CD4-positive, CD25-positive, alpha-beta regulatory T cell (primary cell): ENCODE data around the gene SLC27A6. TPM values are rescaled to one million over a fixed set of nuclear protein-coding genes. Genes with fewer than 3 reads are reported as not detected.
A peak's percentile ranks its signal among the peaks of the same experiment; 100 is the strongest.
"Not testable (repeated sequence)": the region's sequence is repeated elsewhere in the genome, so short reads cannot be mapped to it uniquely, and the experiment has no call there.

Source experiments
- ATAC-seq, 2 donors: fragments of 150-1000 bp; cut with Tn5 transposase; one replicate each; pipeline ENCODE4 v1.10.0; 2021; ENCODE audit warnings: low read depth in 2 of 2, moderate number of reproducible peaks in 2 of 2, moderate library complexity in 1 of 2
- DNase-seq, 3 donors: peaks; one replicate each; pipeline versions ENCODE4 v3.0.0 to v3.0.0-alpha.2; 2012 to 2022; ENCODE audit warnings: mixed read lengths in 1 of 3
- H3K27ac ChIP-seq: one replicate; pipeline ENCODE4 v1.7.0; 2013; ENCODE audit warnings: mild to moderate bottlenecking, low read length; ENCODE audit not compliant: insufficient read depth, poor library complexity, severe bottlenecking
- H3K27me3 ChIP-seq: one replicate; pipeline ENCODE4 v1.7.0; 2013; ENCODE audit warnings: low read length; ENCODE audit not compliant: control insufficient read depth, insufficient read depth
- H3K36me3 ChIP-seq: one replicate; pipeline ENCODE4 v1.7.0; 2013; ENCODE audit warnings: mild to moderate bottlenecking, low read length, moderate library complexity; ENCODE audit not compliant: control insufficient read depth, insufficient read depth
- H3K4me1 ChIP-seq: 2 replicates; pipeline ENCODE4 v1.7.0; 2013; ENCODE audit warnings: mild to moderate bottlenecking, low read length; ENCODE audit not compliant: insufficient read depth, control insufficient read depth, poor library complexity, severe bottlenecking
- H3K4me3 ChIP-seq: one replicate; pipeline ENCODE4 v1.7.0; 2013; ENCODE audit warnings: low read depth, mild to moderate bottlenecking, low read length, moderate library complexity
- H3K9me3 ChIP-seq, 2 experiments: 1 replicate in 1 of 2; 2 replicates in 1 of 2; pipeline ENCODE4 v1.7.0; 2013; ENCODE audit warnings: low read length in 2 of 2, mild to moderate bottlenecking in 1 of 2, moderate library complexity in 1 of 2; ENCODE audit not compliant: control insufficient read depth in 2 of 2
- H3K27ac Mint-ChIP-seq, 3 donors: one replicate each; pipeline ENCODE4 v1.8.0; 2020 to 2022; ENCODE audit warnings: mild to moderate bottlenecking in 3 of 3, mixed read lengths in 3 of 3, moderate library complexity in 2 of 3
- H3K27me3 Mint-ChIP-seq: one replicate; pipeline ENCODE4 v1.8.0; 2022; ENCODE audit warnings: mild to moderate bottlenecking, mixed read lengths
- H3K36me3 Mint-ChIP-seq: one replicate; pipeline ENCODE4 v1.8.0; 2020; ENCODE audit warnings: mixed read lengths
- H3K4me1 Mint-ChIP-seq, 4 donors: one replicate each; pipeline ENCODE4 v1.8.0; 2020 to 2022; ENCODE audit warnings: mixed read lengths in 4 of 4, mild to moderate bottlenecking in 1 of 4
- H3K4me3 Mint-ChIP-seq, 4 donors: one replicate each; pipeline ENCODE4 v1.8.0; 2020 to 2022; ENCODE audit warnings: mild to moderate bottlenecking in 4 of 4, mixed read lengths in 4 of 4, moderate library complexity in 3 of 4
- H3K9me3 Mint-ChIP-seq, 7 donors: one replicate each; pipeline ENCODE4 v1.8.0; 2020 to 2022; ENCODE audit warnings: mixed read lengths in 7 of 7, mild to moderate bottlenecking in 3 of 7, moderate library complexity in 2 of 7
- polyA plus RNA-seq, 4 donors: library from polyadenylated mRNA; unstranded; fragments of 300-500 nt; fragmentation: Illumina TruSeq; gene quantifications; one replicate each; pipeline ENCODE4 v1.2.3, GENCODE V29; 2021
- total RNA-seq: library from RNA; stranded (reverse); gene quantifications from one replicate; pipeline ENCODE4 v1.2.3, GENCODE V29; 2022

SLC27A6 gene
- total and polyA plus RNA-seq, 5 donors from 2014 or later = not detected

- H3K27ac ChIP-seq = no peak overlapping the region
- Mint-ChIP-seq H3K4me1 (no peaks in the 10 kb centered on the region), H3K36me3 (no peaks in the 10 kb centered on the region), H3K27me3 (no peaks in the 10 kb centered on the region), H3K9me3 (no peaks in the 10 kb centered on the region), H3K4me3 (peak overlapping the region in 1 of 4 donors; percentile 32), H3K27ac (no peak overlapping the region)
- H3K27me3 ChIP-seq = no peaks in the 10 kb centered on the region
- H3K4me3 ChIP-seq = no peak overlapping the region
- no peaks in the 10 kb centered on the region for H3K36me3 ChIP-seq
- H3K9me3 ChIP-seq = no peaks in the 10 kb centered on the region
- no peaks in the 10 kb centered on the region for H3K4me1 ChIP-seq
- DNase-seq (no peak), ATAC-seq (no peak)
Observed at GRCh38 chr5:129031886-129032683, 66.8 kb downstream of the SLC27A6 start.

DNA sequence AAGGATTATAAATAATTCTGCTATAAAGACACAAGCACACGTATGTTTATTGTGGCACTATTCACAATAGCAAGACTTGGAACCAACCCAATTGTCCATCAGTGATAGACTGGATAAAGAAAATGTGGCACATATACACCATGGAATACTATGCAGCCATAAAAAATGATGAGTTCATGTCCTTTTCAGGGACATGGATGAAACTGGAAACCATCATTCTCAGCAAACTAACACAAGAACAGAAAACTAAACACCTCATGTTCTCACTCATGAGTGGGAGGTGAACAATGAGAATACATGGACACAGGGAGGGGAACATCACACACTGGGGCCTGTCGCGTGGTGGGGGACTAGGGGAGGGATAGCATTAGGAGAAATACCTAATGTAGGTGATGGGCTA lies 71.0 kb downstream of the SLC27A6 start:
- DNase-seq, H3K27ac ChIP-seq, H3K27me3 Mint-ChIP-seq, H3K27me3 ChIP-seq, H3K4me1 ChIP-seq, H3K36me3 ChIP-seq, H3K9me3 ChIP-seq, H3K36me3 Mint-ChIP-seq, H3K4me3 ChIP-seq, ATAC-seq, H3K4me1 Mint-ChIP-seq, H3K4me3 Mint-ChIP-seq, H3K27ac Mint-ChIP-seq, H3K9me3 Mint-ChIP-seq: not testable (repeated sequence)

DNA sequence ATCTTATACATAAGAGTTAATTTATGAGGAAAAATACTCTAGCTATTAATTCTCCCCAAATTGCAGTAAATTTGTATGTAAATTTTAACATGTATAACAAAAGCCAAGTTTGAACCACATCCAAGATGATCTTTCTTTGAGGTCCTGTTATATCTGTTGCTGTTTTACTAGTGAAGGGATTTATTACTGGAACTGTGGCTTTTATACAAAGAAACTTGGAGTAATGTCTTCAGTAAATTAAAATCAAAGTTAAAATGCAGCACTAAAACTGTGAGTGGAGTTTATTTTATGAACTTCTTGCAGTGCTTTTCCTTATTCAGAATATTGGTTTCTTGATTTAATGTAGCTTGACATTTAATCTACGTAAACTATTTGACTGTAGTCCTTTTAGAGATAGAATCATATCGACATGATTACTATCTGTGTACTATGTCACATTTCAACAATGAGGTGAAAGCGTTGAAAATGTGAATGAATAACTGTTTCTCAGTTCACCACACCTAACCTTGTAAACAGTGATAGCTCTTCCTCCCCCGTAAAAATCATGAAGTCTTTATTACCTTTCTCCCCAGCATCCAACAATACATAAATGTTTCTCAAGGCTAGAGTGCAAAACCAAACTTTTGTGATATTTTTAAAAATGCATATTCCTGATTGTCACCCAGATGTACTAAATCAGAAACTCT lies 76.1 kb downstream of the SLC27A6 start:
- no peaks in the 10 kb centered on the region for H3K4me1 ChIP-seq
- H3K27me3 Mint-ChIP-seq = no peaks in the 10 kb centered on the region
- no peaks in the 10 kb centered on the region for H3K36me3 ChIP-seq
- H3K36me3 Mint-ChIP-seq = no peaks in the 10 kb centered on the region
- no peaks in the 10 kb centered on the region for H3K27me3 ChIP-seq
- no peaks in the 10 kb centered on the region for H3K4me1 Mint-ChIP-seq
- no peak overlapping the region for H3K4me3 ChIP-seq
- H3K27ac ChIP-seq = no peak overlapping the region
- H3K27ac Mint-ChIP-seq = no peak overlapping the region
- H3K4me3 Mint-ChIP-seq = no peak overlapping the region
- peaks cover 0 to 4% of the 10 kb centered on the region in 2 experiments for H3K9me3 ChIP-seq
- ATAC-seq (no peak), DNase-seq (no peak)
- peaks cover 0 to 25% (median 9%) of the 10 kb centered on the region in 7 donors for H3K9me3 Mint-ChIP-seq

DNA sequence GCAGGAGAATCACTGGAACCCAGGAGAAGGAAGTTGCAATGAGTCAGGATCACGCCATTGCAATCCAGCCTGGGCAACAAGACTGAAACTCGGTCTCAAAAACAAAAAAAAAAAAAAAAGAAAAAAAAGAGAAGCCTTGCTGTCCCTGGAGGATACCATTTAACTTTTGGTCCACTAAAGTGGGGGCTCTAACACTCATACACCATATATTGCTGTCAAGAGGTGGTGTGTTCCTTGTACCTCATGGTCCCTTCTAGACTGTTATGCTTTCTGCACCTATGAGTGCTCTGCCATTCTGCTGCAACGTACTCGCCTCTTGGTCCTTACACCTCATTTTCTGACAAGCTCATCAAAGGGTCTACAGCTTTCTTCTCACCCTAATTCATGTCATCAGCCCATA lies 77.0 kb downstream of the SLC27A6 start:
- Mint-ChIP-seq H3K36me3 (no peaks in the 10 kb centered on the region), H3K4me3 (no peak overlapping the region), H3K27me3 (no peaks in the 10 kb centered on the region), H3K27ac (no peak overlapping the region), H3K4me1 (no peaks in the 10 kb centered on the region), H3K9me3 (peaks cover 0 to 25% (median 9%) of the 10 kb centered on the region in 7 donors)
- no peaks in the 10 kb centered on the region for H3K27me3 ChIP-seq
- H3K4me1 ChIP-seq = no peaks in the 10 kb centered on the region
- H3K4me3 ChIP-seq = no peak overlapping the region
- DNase-seq = no peak
- no peak overlapping the region for H3K27ac ChIP-seq
- H3K9me3 ChIP-seq = peaks cover 0 to 4% of the 10 kb centered on the region in 2 experiments
- no peaks in the 10 kb centered on the region for H3K36me3 ChIP-seq
- no peak for ATAC-seq

DNA sequence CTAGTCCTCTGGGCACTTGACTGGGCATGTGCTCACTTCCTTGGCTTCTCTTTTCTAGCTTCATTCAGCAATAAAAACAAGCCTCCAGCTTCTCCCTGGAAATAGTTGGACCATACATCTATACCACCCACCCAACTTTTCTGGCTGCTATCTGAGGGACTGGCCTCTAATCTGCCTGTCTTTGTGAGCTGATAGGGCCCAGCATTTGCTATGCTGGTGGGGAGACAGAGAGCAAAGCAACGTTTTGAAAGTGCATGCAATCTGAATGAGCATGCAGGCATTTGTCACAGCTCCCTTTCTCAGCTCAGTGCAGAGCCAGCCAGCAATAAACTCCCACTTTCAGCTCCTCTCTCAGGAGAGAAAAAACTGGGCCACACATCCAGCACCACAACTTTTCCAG lies 78.6 kb downstream of the SLC27A6 start:
- peaks cover 2 to 25% (median 9%) of the 10 kb centered on the region in 7 donors for H3K9me3 Mint-ChIP-seq
- Histone ChIP-seq H3K4me1 (no peaks in the 10 kb centered on the region), H3K27me3 (no peaks in the 10 kb centered on the region), H3K4me3 (no peak overlapping the region), H3K9me3 (peaks cover 0 to 4% of the 10 kb centered on the region in 2 experiments), H3K36me3 (no peaks in the 10 kb centered on the region), H3K27ac (no peak overlapping the region)
- no peak overlapping the region for H3K27ac Mint-ChIP-seq
- ATAC-seq = no peak
- H3K36me3 Mint-ChIP-seq = no peaks in the 10 kb centered on the region
- DNase-seq = no peak
- H3K4me3 Mint-ChIP-seq = no peak overlapping the region
- H3K4me1 Mint-ChIP-seq = no peaks in the 10 kb centered on the region
- no peaks in the 10 kb centered on the region for H3K27me3 Mint-ChIP-seq

- no peak overlapping the region for H3K4me3 Mint-ChIP-seq
- ATAC-seq = no peak
- H3K4me3 ChIP-seq = no peak overlapping the region
- no peaks in the 10 kb centered on the region for H3K4me1 ChIP-seq
- H3K4me1 Mint-ChIP-seq = no peaks in the 10 kb centered on the region
- H3K27ac Mint-ChIP-seq = no peak overlapping the region
- no peak overlapping the region for H3K27ac ChIP-seq
- H3K27me3 ChIP-seq = no peaks in the 10 kb centered on the region
- no peak for DNase-seq
- no peaks in the 10 kb centered on the region for H3K36me3 ChIP-seq
- no peaks in the 10 kb centered on the region for H3K27me3 Mint-ChIP-seq
- H3K9me3 Mint-ChIP-seq = peaks cover 2 to 25% (median 9%) of the 10 kb centered on the region in 7 donors
- H3K36me3 Mint-ChIP-seq = no peaks in the 10 kb centered on the region
- H3K9me3 ChIP-seq = peaks cover 0 to 4% of the 10 kb centered on the region in 2 experiments
Observed at GRCh38 chr5:129046151-129046550, 80.9 kb downstream of the SLC27A6 start.

- DNase-seq (no peak), ATAC-seq (no peak)
- H3K4me1 ChIP-seq = no peaks in the 10 kb centered on the region
- H3K36me3 ChIP-seq = no peaks in the 10 kb centered on the region
- no peak overlapping the region for H3K4me3 ChIP-seq
- Mint-ChIP-seq H3K36me3 (no peaks in the 10 kb centered on the region), H3K9me3 (peaks cover 2 to 17% (median 7%) of the 10 kb centered on the region in 7 donors), H3K27me3 (no peaks in the 10 kb centered on the region), H3K4me1 (no peaks in the 10 kb centered on the region), H3K27ac (no peak overlapping the region), H3K4me3 (no peak overlapping the region)
- H3K27ac ChIP-seq = no peak overlapping the region
- peaks cover 0 to 4% of the 10 kb centered on the region in 2 experiments for H3K9me3 ChIP-seq
- H3K27me3 ChIP-seq = no peaks in the 10 kb centered on the region
Observed at GRCh38 chr5:129048509-129048908, 83.2 kb downstream of the SLC27A6 start.
